Measurements from ENCODE around the gene SV2B.

DNA sequence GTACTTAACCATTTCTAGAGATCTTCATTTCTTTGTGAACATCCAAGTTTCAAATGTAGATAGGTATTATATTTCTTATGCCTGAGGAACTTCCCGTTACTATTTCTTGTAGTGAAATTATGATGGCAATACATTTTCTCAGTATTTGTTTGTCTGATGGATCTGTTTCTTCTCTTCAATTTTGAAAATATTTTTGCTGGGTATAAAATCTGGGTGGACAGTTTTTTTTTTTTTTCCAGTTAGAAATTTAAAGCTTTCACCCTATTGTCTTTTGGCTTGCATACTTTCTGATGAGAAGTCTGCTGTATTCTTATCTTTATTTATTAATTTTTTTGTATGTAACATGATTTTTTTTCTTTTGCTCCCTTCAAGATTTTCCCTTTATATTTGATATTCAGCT, 175.8 kb downstream of the SV2B start:
- TF ChIP-seq, protein P1, sequence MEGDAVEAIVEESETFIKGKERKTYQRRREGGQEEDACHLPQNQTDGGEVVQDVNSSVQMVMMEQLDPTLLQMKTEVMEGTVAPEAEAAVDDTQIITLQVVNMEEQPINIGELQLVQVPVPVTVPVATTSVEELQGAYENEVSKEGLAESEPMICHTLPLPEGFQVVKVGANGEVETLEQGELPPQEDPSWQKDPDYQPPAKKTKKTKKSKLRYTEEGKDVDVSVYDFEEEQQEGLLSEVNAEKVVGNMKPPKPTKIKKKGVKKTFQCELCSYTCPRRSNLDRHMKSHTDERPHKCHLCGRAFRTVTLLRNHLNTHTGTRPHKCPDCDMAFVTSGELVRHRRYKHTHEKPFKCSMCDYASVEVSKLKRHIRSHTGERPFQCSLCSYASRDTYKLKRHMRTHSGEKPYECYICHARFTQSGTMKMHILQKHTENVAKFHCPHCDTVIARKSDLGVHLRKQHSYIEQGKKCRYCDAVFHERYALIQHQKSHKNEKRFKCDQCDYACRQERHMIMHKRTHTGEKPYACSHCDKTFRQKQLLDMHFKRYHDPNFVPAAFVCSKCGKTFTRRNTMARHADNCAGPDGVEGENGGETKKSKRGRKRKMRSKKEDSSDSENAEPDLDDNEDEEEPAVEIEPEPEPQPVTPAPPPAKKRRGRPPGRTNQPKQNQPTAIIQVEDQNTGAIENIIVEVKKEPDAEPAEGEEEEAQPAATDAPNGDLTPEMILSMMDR (IDR thresholded peaks at IDR 0.05): no peak
- no peak for TF ChIP-seq ZFX (IDR thresholded peaks at IDR 0.05; ENCODE audit: borderline replicate concordance)

Data from 22Rv1 (cell line).